Progenitor cell of endocrine pancreas (in vitro differentiated cells): ENCODE results near the gene BTF3. TPM values are rescaled to one million over a fixed set of nuclear protein-coding genes. Genes with fewer than 3 reads are reported as not detected.
A peak's percentile ranks its signal among the peaks of the same experiment; 100 is the strongest.

Experiments
- DNase-seq: peaks from one replicate; pipeline ENCODE4 v3.0.0; 2021; ENCODE audit warnings: low spot score; ENCODE audit not compliant: unreplicated experiment
- H3K27ac Mint-ChIP-seq: 2 replicates; pipeline ENCODE4 v1.8.0; 2021; ENCODE audit warnings: mild to moderate bottlenecking, moderate library complexity, mixed read lengths
- H3K27me3 Mint-ChIP-seq: 2 replicates; pipeline ENCODE4 v1.8.0; 2021; ENCODE audit warnings: mixed read lengths
- H3K36me3 Mint-ChIP-seq: 2 replicates; pipeline ENCODE4 v1.8.0; 2022; ENCODE audit warnings: mixed read lengths; ENCODE audit not compliant: insufficient read depth
- H3K4me1 Mint-ChIP-seq: 2 replicates; pipeline ENCODE4 v1.8.0; 2021; ENCODE audit warnings: low read depth, mixed read lengths
- H3K4me3 Mint-ChIP-seq: 2 replicates; pipeline ENCODE4 v1.8.0; 2021; ENCODE audit warnings: low read depth, mild to moderate bottlenecking, moderate library complexity, mixed read lengths
- H3K9me3 Mint-ChIP-seq: 2 replicates; pipeline ENCODE4 v1.8.0; 2021; ENCODE audit warnings: low read depth, mixed read lengths
- total RNA-seq: library from RNA; stranded (reverse); gene quantifications from 2 replicates; pipeline ENCODE4 v1.2.1, GENCODE V29; 2021
- TF ChIP-seq, protein P1 (sequence below): fragments of 200-600 bp; sonication (generic); IDR thresholded peaks from one replicate; pipeline ENCODE4 v1.5.0; 2021; ENCODE audit warnings: antibody characterized with exemption, mild to moderate bottlenecking; ENCODE audit not compliant: unreplicated experiment

The BTF3 gene
- total RNA-seq, 1 donor from 2014 or later, result 589 TPM

DNA sequence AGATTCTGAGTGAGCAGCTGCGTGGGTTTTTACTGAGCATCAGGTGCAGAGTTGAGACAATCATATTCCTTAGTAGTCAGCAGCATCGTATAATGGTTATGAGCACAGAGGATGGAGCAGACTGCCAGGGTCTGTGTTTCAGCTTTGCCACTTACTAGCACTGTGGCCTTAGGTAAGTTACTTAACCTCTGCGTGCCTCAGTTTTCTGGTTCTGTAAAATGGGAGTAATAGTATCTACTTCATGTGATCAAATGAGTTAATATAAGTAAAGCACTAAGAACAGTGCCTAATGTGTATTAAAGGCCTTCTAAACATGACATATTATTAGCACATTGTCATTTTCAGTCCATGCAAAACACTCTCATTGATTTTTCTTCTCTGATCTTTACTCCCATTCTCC, 4.8 kb upstream of the BTF3 start:
- Mint-ChIP-seq H3K36me3 (no peaks in the 10 kb centered on the region), H3K4me3 (no peak overlapping the region), H3K4me1 (peaks cover 15% of the 10 kb centered on the region), H3K27me3 (no peaks in the 10 kb centered on the region), H3K9me3 (no peaks in the 10 kb centered on the region), H3K27ac (no peak overlapping the region)
- no peak for DNase-seq
- TF ChIP-seq, protein P1, sequence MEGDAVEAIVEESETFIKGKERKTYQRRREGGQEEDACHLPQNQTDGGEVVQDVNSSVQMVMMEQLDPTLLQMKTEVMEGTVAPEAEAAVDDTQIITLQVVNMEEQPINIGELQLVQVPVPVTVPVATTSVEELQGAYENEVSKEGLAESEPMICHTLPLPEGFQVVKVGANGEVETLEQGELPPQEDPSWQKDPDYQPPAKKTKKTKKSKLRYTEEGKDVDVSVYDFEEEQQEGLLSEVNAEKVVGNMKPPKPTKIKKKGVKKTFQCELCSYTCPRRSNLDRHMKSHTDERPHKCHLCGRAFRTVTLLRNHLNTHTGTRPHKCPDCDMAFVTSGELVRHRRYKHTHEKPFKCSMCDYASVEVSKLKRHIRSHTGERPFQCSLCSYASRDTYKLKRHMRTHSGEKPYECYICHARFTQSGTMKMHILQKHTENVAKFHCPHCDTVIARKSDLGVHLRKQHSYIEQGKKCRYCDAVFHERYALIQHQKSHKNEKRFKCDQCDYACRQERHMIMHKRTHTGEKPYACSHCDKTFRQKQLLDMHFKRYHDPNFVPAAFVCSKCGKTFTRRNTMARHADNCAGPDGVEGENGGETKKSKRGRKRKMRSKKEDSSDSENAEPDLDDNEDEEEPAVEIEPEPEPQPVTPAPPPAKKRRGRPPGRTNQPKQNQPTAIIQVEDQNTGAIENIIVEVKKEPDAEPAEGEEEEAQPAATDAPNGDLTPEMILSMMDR, result no peak

DNA sequence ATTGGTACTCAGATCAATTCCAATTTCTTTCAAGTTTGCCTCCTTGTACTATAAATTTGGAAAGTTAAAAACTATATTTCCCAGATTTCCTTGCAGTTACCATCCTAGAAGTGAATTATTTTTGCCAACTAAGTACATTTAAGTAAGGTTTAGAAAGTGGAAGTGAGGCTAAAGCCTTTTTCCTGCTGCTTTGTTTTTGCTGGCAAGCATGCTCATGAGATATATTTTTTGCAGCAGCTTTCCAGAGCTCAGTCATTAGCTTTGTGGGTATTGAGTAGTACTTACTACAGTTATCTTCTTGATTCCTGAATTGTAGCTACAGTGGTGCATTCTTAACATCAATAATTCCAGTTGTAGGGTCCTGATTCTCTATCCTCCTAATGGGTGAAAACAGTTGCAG, 3.5 kb upstream of the BTF3 start:
- H3K4me1 Mint-ChIP-seq, result peaks cover 24% of the 10 kb centered on the region
- no peaks in the 10 kb centered on the region for H3K9me3 Mint-ChIP-seq

DNA sequence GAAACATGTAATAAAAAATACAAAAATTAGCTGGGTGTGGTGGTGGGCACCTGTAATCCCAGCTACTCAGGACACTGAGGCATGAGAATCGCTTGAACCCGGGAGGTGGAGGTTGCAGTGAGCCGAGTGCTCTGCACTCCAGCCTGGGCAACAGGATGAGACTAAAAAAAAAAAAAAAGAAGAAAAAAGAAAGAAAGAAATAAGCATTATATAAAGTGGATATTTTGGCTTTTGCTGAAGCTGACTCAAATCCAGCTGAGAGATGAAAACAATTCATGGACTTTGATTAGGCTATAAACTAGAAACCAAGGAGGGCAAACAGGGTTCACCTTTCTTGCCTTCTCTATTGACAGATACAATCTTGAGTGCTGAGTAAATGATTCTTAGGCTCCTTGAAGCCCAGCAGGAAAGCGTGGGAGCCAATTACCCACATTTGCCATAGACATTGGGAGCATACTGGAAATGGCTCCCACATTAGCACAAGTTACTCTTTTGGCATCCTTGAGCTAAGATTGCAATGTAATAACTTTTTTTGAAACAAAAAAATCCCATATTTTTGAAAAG, 2.4 kb upstream of the BTF3 start:
- TF ChIP-seq, protein P1, result no peak
- H3K4me1 Mint-ChIP-seq, result peaks cover 29% of the 10 kb centered on the region
- peak overlapping the region; percentile 59 for H3K27ac Mint-ChIP-seq
- no peak for DNase-seq
- H3K36me3 Mint-ChIP-seq, result peaks cover 10% of the 10 kb centered on the region
- H3K4me3 Mint-ChIP-seq, result no peak overlapping the region
- H3K27me3 Mint-ChIP-seq, result no peaks in the 10 kb centered on the region
- H3K9me3 Mint-ChIP-seq, result no peaks in the 10 kb centered on the region

More for the DNA sequence above, 3.5 kb upstream of the BTF3 start:
- no peak for DNase-seq
- Mint-ChIP-seq H3K27me3 (no peaks in the 10 kb centered on the region), H3K36me3 (peaks cover 5% of the 10 kb centered on the region), H3K4me3 (no peak overlapping the region), H3K27ac (no peak overlapping the region)
- TF ChIP-seq, protein P1, result no peak

- Mint-ChIP-seq H3K4me1 (peaks cover 29% of the 10 kb centered on the region), H3K4me3 (peak overlapping the region; percentile 98)
- DNase-seq, result no peak
Observed at GRCh38 chr5:73496984-73497457, 1.2 kb upstream of the BTF3 start.

GRCh38 chr5:73497497-73498056, 665 bp upstream of the BTF3 start:
- TF ChIP-seq, protein P1, result no peak

More at GRCh38 chr5:73496984-73497457, 1.2 kb upstream of the BTF3 start:
- H3K27ac Mint-ChIP-seq, result peak overlapping the region; percentile 99
- peaks cover 15% of the 10 kb centered on the region for H3K36me3 Mint-ChIP-seq
- H3K9me3 Mint-ChIP-seq, result no peaks in the 10 kb centered on the region
- TF ChIP-seq, protein P1, result peak; percentile 61
- H3K27me3 Mint-ChIP-seq, result no peaks in the 10 kb centered on the region

More at GRCh38 chr5:73497497-73498056, 665 bp upstream of the BTF3 start:
- H3K9me3 Mint-ChIP-seq, result no peaks in the 10 kb centered on the region
- DNase-seq, result no peak
- H3K27me3 Mint-ChIP-seq, result no peaks in the 10 kb centered on the region
- H3K4me1 Mint-ChIP-seq, result peaks cover 29% of the 10 kb centered on the region
- H3K36me3 Mint-ChIP-seq, result peaks cover 19% of the 10 kb centered on the region
- peak overlapping the region; percentile 98 for H3K4me3 Mint-ChIP-seq
- H3K27ac Mint-ChIP-seq, result peak overlapping the region; percentile 99
